Esophagus squamous epithelium (tissue), 4 donors: ENCODE measurements around the gene LTB4R2.

Experiments
- CTCF ChIP-seq, 6 experiments: fragments of 450-650 bp in 4 of 6; fragments of 200-600 bp in 2 of 6; sonication (generic) in 2 of 6; IDR thresholded peaks; one replicate each; pipeline ENCODE4 v1.5.1; 2016 to 2019; ENCODE audit warnings: antibody characterized with exemption in 6 of 6, mild to moderate bottlenecking in 4 of 6, moderate library complexity in 4 of 6
- POLR2A ChIP-seq, 4 donors: fragments of 450-650 bp; IDR thresholded peaks; one replicate each; pipeline ENCODE4 v1.6.1; 2017; ENCODE audit warnings: antibody characterized with exemption in 4 of 4, mild to moderate bottlenecking in 4 of 4, moderate library complexity in 3 of 4

- no peak for TF ChIP-seq CTCF (IDR thresholded peaks at IDR 0.05)
- TF ChIP-seq POLR2A (IDR thresholded peaks at IDR 0.05), result no peak
Measured at GRCh38 chr14:24317141-24317928, 7.4 kb downstream of the LTB4R2 start.
